Measurements from ENCODE around the gene SRMS.

GRCh38 chr20:63509088-63509564 lies 38.4 kb downstream of the SRMS start:
- TF ChIP-seq, protein P1, sequence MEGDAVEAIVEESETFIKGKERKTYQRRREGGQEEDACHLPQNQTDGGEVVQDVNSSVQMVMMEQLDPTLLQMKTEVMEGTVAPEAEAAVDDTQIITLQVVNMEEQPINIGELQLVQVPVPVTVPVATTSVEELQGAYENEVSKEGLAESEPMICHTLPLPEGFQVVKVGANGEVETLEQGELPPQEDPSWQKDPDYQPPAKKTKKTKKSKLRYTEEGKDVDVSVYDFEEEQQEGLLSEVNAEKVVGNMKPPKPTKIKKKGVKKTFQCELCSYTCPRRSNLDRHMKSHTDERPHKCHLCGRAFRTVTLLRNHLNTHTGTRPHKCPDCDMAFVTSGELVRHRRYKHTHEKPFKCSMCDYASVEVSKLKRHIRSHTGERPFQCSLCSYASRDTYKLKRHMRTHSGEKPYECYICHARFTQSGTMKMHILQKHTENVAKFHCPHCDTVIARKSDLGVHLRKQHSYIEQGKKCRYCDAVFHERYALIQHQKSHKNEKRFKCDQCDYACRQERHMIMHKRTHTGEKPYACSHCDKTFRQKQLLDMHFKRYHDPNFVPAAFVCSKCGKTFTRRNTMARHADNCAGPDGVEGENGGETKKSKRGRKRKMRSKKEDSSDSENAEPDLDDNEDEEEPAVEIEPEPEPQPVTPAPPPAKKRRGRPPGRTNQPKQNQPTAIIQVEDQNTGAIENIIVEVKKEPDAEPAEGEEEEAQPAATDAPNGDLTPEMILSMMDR (conservative IDR thresholded peaks at IDR 0.05 in 1 of 2, IDR thresholded peaks at IDR 0.05 in 1 of 2; ENCODE audit: low read depth in 1 of 2, low read length in 2 of 2) = no peak
- no peak for TF ChIP-seq EZH2 (IDR thresholded peaks at IDR 0.05; ENCODE audit: low read length, missing control alignments)
